NCI-H2196 (cell line): ENCODE results near the gene INHA.

Experiments used
- DNase-seq: peaks from one replicate; lab custom pipeline; 2025; ENCODE audit not compliant: unreplicated experiment; lab: John Stamatoyannopoulos, UW

Gene INHA

GRCh38 chr2:219540784-219541504, 31.2 kb upstream of the INHA start:
- DNase-seq, result no peak

- DNase-seq, result peak; percentile 87
Observed at GRCh38 chr2:219541611-219542180, 30.4 kb upstream of the INHA start.

GRCh38 chr2:219542931-219543595, 29.0 kb upstream of the INHA start:
- DNase-seq, result peak; percentile 51

GRCh38 chr2:219543596-219544358, 28.3 kb upstream of the INHA start, which contains the start of the genes CHPF and TMEM198:
Gene CHPF (minus strand): TSS chr2:219543809. CDS start chr2:219543538, 271 bp downstream.
Gene TMEM198 (plus strand): TSS chr2:219544028. CDS start chr2:219544728, 700 bp downstream.
- peak; percentile 99 for DNase-seq

- no peak for DNase-seq
Observed at GRCh38 chr2:219544567-219544966, 27.5 kb upstream of the INHA start.

GRCh38 chr2:219545295-219545942, 26.7 kb upstream of the INHA start:
- no peak for DNase-seq

- no peak for DNase-seq
Observed at GRCh38 chr2:219545943-219546352, 26.2 kb upstream of the INHA start.

GRCh38 chr2:219547621-219548020, 24.5 kb upstream of the INHA start:
- no peak for DNase-seq

- no peak for DNase-seq
Observed at GRCh38 chr2:219548990-219549389, 23.1 kb upstream of the INHA start.

- DNase-seq, result no peak
Observed at GRCh38 chr2:219549619-219550018, 22.5 kb upstream of the INHA start.

- peak; percentile 69 for DNase-seq
Observed at GRCh38 chr2:219551441-219552381, 20.4 kb upstream of the INHA start.

GRCh38 chr2:219552382-219553167, 19.5 kb upstream of the INHA start:
- DNase-seq, result peak; percentile 86

- DNase-seq, result no peak
Observed at GRCh38 chr2:219553168-219553417, 19.0 kb upstream of the INHA start.

GRCh38 chr2:219553463-219553963, 18.6 kb upstream of the INHA start:
- DNase-seq, result no peak

- DNase-seq, result no peak
Observed at GRCh38 chr2:219554350-219554749, 17.8 kb upstream of the INHA start.

GRCh38 chr2:219555956-219556355, 16.2 kb upstream of the INHA start:
- DNase-seq, result no peak

GRCh38 chr2:219556413-219556812, 15.7 kb upstream of the INHA start:
- no peak for DNase-seq

GRCh38 chr2:219557320-219557719, 14.8 kb upstream of the INHA start:
- no peak for DNase-seq
